Upper lobe of right lung (tissue), 1 donor: ENCODE data around the gene HES1. TPM values are rescaled to one million over a fixed set of nuclear protein-coding genes. Genes with fewer than 3 reads are reported as not detected.
"Not testable (repeated sequence)": the region's sequence is repeated elsewhere in the genome, so short reads cannot be mapped to it uniquely, and the experiment has no call there.

Experiments used
- ATAC-seq: fragments of 200-7000 bp; cut with Tn5 transposase; one replicate; pipeline ENCODE4 v1.9.1; 2020; ENCODE audit warnings: mild to moderate bottlenecking, moderate library complexity
- DNase-seq: peaks from one replicate; pipeline ENCODE4 v3.0.0-alpha.2; 2020
- H3K27ac ChIP-seq: fragments of 200-600 bp; one replicate; pipeline ENCODE4 v1.8.0; 2022
- H3K27me3 ChIP-seq: fragments of 200-600 bp; one replicate; pipeline ENCODE4 v1.8.0; 2022; ENCODE audit warnings: mild to moderate bottlenecking
- H3K36me3 ChIP-seq: fragments of 200-600 bp; one replicate; pipeline ENCODE4 v1.8.0; 2022
- H3K4me1 ChIP-seq: fragments of 200-600 bp; one replicate; pipeline ENCODE4 v1.8.0; 2022
- H3K4me3 ChIP-seq: fragments of 200-600 bp; one replicate; pipeline ENCODE4 v1.8.0; 2022; ENCODE audit warnings: mild to moderate bottlenecking
- H3K9me3 ChIP-seq: fragments of 200-600 bp; one replicate; pipeline ENCODE4 v1.8.0; 2022
- intact Hi-C: fragments of 100-400 bp; cut with DNase I; formaldehyde crosslinking; loops from one replicate; pipeline ENCODE4 v1.11.0; 2022
- total RNA-seq: library from RNA; stranded (reverse); fragmentation: NEBNext Ultra II Directional; extraction: Animal tissue kit (Norgen Biotek cat#: 25700); gene quantifications from one replicate; pipeline ENCODE4 v1.2.1, GENCODE V29; 2021
- TF ChIP-seq, protein P1 (sequence below): fragments of 200-600 bp; IDR thresholded peaks from one replicate; pipeline ENCODE4 v1.8.0; 2022; ENCODE audit warnings: antibody characterized with exemption
- donor health status: DM: no; HTN: yes; CAD: no; lungs with severe emphysema.

Gene HES1
- total RNA-seq, 1 donor from 2014 or later: 43.6 TPM

DNA sequence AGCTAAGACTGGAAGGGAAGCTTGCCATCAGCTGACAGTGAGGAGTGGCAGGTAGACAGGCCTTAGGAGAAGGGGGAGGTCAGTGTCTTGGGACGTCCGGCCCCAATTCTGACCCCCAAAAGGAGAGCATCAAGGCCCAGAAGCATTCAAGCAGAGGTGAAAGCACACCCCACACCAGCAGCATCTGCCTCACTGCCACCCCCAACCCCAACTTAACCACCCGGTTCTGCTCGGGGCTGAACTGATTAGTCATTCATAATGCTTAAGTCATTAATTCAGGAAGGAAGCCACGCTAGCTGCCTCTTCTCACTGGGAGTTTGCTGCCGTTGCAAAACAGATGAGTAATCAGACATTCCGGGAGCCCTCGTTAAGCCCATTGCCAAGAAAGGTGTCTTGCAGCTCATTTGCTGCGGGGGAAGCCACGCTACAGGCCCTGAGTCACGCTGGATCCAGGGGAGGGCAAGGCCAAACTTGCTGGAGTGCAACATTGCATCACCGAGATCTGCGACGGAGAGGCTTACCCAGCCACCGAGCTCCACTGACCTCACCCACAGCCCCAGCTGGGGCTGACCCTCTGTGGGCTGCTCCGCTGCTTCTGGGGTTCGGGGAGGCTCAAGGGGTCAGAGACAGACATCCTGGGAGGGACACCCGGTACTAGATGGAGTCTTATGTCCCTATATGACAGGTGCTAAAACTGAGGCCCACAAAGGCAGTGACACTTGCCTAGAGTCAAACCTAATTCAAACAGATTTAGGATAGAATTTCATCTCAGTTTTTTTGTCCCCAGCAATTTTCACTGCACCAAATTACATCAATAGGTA, 46.4 kb upstream of the HES1 start:
- no peaks in the 10 kb centered on the region for H3K36me3 ChIP-seq
- intact Hi-C loops: no loop called here
- ATAC-seq: peak; percentile 93
- DNase-seq: peak; percentile 88
- TF ChIP-seq, protein P1, sequence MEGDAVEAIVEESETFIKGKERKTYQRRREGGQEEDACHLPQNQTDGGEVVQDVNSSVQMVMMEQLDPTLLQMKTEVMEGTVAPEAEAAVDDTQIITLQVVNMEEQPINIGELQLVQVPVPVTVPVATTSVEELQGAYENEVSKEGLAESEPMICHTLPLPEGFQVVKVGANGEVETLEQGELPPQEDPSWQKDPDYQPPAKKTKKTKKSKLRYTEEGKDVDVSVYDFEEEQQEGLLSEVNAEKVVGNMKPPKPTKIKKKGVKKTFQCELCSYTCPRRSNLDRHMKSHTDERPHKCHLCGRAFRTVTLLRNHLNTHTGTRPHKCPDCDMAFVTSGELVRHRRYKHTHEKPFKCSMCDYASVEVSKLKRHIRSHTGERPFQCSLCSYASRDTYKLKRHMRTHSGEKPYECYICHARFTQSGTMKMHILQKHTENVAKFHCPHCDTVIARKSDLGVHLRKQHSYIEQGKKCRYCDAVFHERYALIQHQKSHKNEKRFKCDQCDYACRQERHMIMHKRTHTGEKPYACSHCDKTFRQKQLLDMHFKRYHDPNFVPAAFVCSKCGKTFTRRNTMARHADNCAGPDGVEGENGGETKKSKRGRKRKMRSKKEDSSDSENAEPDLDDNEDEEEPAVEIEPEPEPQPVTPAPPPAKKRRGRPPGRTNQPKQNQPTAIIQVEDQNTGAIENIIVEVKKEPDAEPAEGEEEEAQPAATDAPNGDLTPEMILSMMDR: no peak
- H3K27ac ChIP-seq: peak overlapping the region; percentile 51
- H3K9me3 ChIP-seq: no peaks in the 10 kb centered on the region
- peaks cover 6% of the 10 kb centered on the region for H3K4me1 ChIP-seq
- H3K27me3 ChIP-seq: no peaks in the 10 kb centered on the region
- no peak overlapping the region for H3K4me3 ChIP-seq

DNA sequence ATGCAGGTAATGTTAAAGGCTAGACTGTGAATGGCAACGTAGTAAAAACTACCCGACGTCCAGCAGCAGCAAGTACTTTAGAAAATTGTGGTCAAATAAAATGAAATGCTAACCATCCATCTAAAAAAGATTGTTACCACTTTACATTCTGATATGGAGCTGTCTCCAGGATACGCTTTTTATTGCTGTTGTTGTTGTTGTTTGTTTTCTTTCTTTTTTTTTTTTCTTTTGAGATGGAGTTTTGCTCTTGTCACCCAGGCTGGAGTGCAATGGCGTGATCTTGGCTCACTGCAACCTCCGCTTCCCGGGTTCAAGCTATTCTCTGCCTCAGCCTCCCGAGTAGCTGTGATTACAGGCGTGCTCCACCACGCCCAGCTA, 45.8 kb upstream of the HES1 start:
- ATAC-seq, DNase-seq, H3K4me1 ChIP-seq, H3K27ac ChIP-seq, H3K4me3 ChIP-seq, H3K27me3 ChIP-seq, intact Hi-C loops, H3K36me3 ChIP-seq, H3K9me3 ChIP-seq: not testable (repeated sequence)

DNA sequence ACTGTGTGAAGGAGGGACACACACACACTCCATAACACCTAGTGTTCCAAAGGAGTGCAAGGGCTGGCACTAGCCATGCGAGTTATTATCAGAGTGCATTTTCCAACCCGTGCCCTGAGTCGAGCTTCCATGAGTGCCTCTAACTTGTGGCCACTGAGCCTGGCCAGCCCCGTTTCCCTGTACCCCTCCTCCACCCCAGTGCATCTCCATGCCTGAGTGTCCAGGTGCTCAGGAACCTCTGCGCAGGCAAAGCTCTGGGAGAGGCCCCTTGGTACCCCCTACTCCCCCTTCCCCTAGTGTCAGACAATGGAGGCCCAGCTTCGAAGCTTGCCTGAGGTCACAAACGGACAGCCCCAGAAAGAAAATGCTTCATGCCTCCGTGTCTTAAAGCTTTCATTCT, 45.2 kb upstream of the HES1 start:
- DNase-seq: no peak
- intact Hi-C loops: no loop called here
- Histone ChIP-seq H3K27ac (no peak overlapping the region), H3K4me1 (peaks cover 6% of the 10 kb centered on the region), H3K4me3 (no peak overlapping the region), H3K9me3 (no peaks in the 10 kb centered on the region), H3K36me3 (no peaks in the 10 kb centered on the region), H3K27me3 (no peaks in the 10 kb centered on the region)
- no peak for ATAC-seq
- TF ChIP-seq, protein P1: no peak

DNA sequence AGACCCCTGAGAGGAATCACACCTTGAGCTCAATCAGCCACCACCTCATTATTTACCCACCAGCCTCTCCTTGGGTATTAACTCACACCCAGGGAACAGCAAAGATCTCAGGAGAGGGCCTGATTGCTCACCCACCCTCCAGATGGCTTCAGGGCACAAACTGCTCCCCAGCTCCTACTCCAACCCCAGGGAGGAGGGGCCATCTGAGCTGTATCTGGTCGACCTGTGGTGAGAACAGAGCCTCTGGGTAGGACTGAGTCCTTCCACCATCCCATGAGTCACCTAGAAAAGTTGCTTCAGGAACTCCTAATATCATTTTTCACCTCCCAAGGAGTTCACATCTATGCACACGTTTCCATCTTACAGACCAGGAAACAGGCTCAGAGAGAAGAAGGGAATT, 44.8 kb upstream of the HES1 start:
- Histone ChIP-seq H3K36me3 (no peaks in the 10 kb centered on the region), H3K27me3 (no peaks in the 10 kb centered on the region), H3K4me3 (no peak overlapping the region), H3K9me3 (no peaks in the 10 kb centered on the region), H3K4me1 (peaks cover 6% of the 10 kb centered on the region), H3K27ac (no peak overlapping the region)
- intact Hi-C loops: no loop called here
- TF ChIP-seq, protein P1: no peak
- no peak for DNase-seq
- no peak for ATAC-seq

DNA sequence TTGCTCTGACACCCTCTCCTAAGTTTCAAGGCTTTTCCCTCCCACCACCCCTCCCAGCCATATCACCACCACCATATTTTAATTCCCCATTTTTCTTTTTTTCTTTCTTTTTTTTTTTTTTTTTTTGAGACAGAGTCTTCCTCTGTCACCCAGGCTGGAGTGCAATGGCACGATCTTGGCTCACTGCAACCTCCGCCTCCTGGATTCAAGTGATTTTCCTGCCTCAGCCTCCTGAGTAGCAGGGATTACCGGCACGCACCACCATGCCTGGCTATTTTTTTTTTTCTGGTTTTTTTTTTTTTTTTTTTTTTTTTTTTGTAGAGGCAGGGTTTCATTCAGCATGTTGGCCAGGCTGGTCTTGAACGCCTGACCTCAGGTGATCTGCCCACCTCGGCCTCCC, 44.1 kb upstream of the HES1 start:
- H3K36me3 ChIP-seq, H3K4me1 ChIP-seq, H3K27me3 ChIP-seq, H3K4me3 ChIP-seq, H3K27ac ChIP-seq, H3K9me3 ChIP-seq, ATAC-seq, DNase-seq, intact Hi-C loops: not testable (repeated sequence)

DNA sequence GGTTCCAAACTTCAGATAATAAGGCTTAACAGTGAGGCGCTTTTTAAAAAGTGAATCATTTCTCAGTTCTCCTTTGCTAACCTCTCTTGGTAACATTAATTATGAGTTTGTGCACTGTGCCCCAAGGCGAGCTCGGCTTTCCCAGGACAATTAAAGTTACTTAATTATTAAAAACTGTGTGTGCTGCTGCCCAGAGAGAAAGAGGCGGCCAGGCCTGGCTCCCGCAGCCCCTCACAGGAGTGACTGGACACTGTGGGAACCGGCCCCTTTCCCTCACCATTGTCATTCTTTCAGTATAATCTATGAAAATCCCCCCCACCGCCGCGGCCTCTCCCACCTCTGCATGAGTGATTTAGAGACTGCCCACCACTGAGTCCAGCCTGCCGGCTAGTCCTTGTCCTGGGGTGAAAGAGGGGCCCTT, 43.1 kb upstream of the HES1 start:
- ATAC-seq (no peak), DNase-seq (no peak)
- peaks cover 10% of the 10 kb centered on the region for H3K4me1 ChIP-seq
- H3K27ac ChIP-seq: no peak overlapping the region
- H3K36me3 ChIP-seq: no peaks in the 10 kb centered on the region
- TF ChIP-seq, protein P1: no peak
- H3K27me3 ChIP-seq: no peaks in the 10 kb centered on the region
- H3K4me3 ChIP-seq: no peak overlapping the region
- no peaks in the 10 kb centered on the region for H3K9me3 ChIP-seq
- intact Hi-C loops: no loop called here

DNA sequence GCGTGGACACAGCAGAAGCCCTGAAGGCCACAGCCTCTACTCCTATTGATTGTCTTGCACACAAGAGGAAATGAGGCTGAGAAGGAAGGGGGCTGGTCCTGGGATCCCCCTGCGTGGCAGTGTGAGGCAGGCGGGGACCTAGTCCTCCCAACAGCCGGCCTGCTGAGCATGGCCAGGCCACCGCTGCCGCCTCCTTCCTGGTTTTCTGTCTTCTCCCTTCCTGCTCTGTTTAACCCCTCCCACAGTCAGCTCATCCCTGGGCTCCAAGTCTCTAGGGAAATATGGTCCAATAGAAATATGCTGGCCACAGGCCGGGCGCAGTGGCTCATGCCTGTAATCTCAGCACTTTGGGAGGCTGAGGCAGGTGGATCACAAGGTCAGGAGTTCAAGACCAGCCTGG, 42.1 kb upstream of the HES1 start:
- no peak for DNase-seq
- TF ChIP-seq, protein P1: no peak
- intact Hi-C loops: no loop called here

More for the DNA sequence above, 42.1 kb upstream of the HES1 start:
- H3K9me3 ChIP-seq: no peaks in the 10 kb centered on the region
- no peaks in the 10 kb centered on the region for H3K36me3 ChIP-seq
- H3K27ac ChIP-seq: no peak overlapping the region
- H3K27me3 ChIP-seq: no peaks in the 10 kb centered on the region
- H3K4me1 ChIP-seq: peaks cover 10% of the 10 kb centered on the region
- H3K4me3 ChIP-seq: no peak overlapping the region
- no peak for ATAC-seq
